Suppressor macrophage (primary cell): ENCODE results near the gene METTL16.
"Not testable (repeated sequence)": the region's sequence is repeated elsewhere in the genome, so short reads cannot be mapped to it uniquely, and the experiment has no call there.

Source experiments
- DNase-seq, 4 experiments: peaks; one replicate each; pipeline ENCODE4 v3.0.0-alpha.2; 2020 to 2022

The METTL16 gene

GRCh38 chr17:2502871-2503580 lies 8.7 kb downstream of the METTL16 start:
- DNase-seq: no peak

GRCh38 chr17:2500446-2500845 lies 11.2 kb downstream of the METTL16 start:
- no peak for DNase-seq

GRCh38 chr17:2489286-2489685 lies 22.4 kb downstream of the METTL16 start:
- DNase-seq: not testable (repeated sequence)

- DNase-seq: no peak
Observed at GRCh38 chr17:2487306-2487705, 24.4 kb downstream of the METTL16 start.

GRCh38 chr17:2486709-2487108 lies 25.0 kb downstream of the METTL16 start:
- DNase-seq: not testable (repeated sequence)

GRCh38 chr17:2485970-2486369 lies 25.7 kb downstream of the METTL16 start:
- DNase-seq: no peak

GRCh38 chr17:2485543-2485942 lies 26.1 kb downstream of the METTL16 start:
- peak in 1 of 4 experiments; percentile 21 for DNase-seq

GRCh38 chr17:2484876-2485275 lies 26.8 kb downstream of the METTL16 start:
- no peak for DNase-seq

- no peak for DNase-seq
Observed at GRCh38 chr17:2483084-2483483, 28.6 kb downstream of the METTL16 start.

- DNase-seq: no peak
Observed at GRCh38 chr17:2482218-2482617, 29.5 kb downstream of the METTL16 start.

- no peak for DNase-seq
Observed at GRCh38 chr17:2481760-2482159, 29.9 kb downstream of the METTL16 start.

GRCh38 chr17:2478458-2478857 lies 33.2 kb downstream of the METTL16 start:
- peak; percentile 2 to 35 (median 14) for DNase-seq

GRCh38 chr17:2475056-2475455 lies 36.6 kb downstream of the METTL16 start:
- DNase-seq: no peak

- DNase-seq: no peak
Observed at GRCh38 chr17:2474371-2474770, 37.3 kb downstream of the METTL16 start.

- DNase-seq: no peak
Observed at GRCh38 chr17:2468270-2468669, 43.4 kb downstream of the METTL16 start.

- no peak for DNase-seq
Observed at GRCh38 chr17:2466931-2467330, 44.8 kb downstream of the METTL16 start.

- DNase-seq: no peak
Observed at GRCh38 chr17:2462481-2462880, 49.2 kb downstream of the METTL16 start.

GRCh38 chr17:2459917-2460271 lies 51.8 kb downstream of the METTL16 start:
- no peak for DNase-seq

GRCh38 chr17:2457913-2458312 lies 53.8 kb downstream of the METTL16 start:
- no peak for DNase-seq

- no peak for DNase-seq
Observed at GRCh38 chr17:2456475-2456874, 55.2 kb downstream of the METTL16 start.

GRCh38 chr17:2455956-2456355 lies 55.7 kb downstream of the METTL16 start:
- DNase-seq: no peak

GRCh38 chr17:2453866-2454265 lies 57.8 kb downstream of the METTL16 start:
- no peak for DNase-seq

GRCh38 chr17:2453325-2453724 lies 58.4 kb downstream of the METTL16 start:
- DNase-seq: no peak

- peak in 2 of 4 experiments; percentile 55 to 68 for DNase-seq
Observed at GRCh38 chr17:2452216-2452750, 59.4 kb downstream of the METTL16 start.
